Endodermal cell (in vitro differentiated cells): ENCODE results near the gene MEX3B. TPM values are rescaled to one million over a fixed set of nuclear protein-coding genes. Genes with fewer than 3 reads are reported as not detected.

ENCODE experiments used
- DNase-seq: peaks from one replicate; pipeline ENCODE4 v3.0.0-alpha.2; 2017
- H3K27ac ChIP-seq: 2 replicates; pipeline ENCODE4 v1.5.1; 2013; ENCODE audit warnings: mild to moderate bottlenecking, low read depth, low read length, moderate library complexity
- H3K27me3 ChIP-seq: 2 replicates; pipeline ENCODE4 v1.6.1; 2013; ENCODE audit warnings: mild to moderate bottlenecking, low read length, moderate library complexity; ENCODE audit not compliant: insufficient read depth, control insufficient read depth, poor library complexity, severe bottlenecking
- H3K36me3 ChIP-seq: 2 replicates; pipeline ENCODE4 v1.7.0; 2013; ENCODE audit warnings: mild to moderate bottlenecking, low read length, moderate library complexity; ENCODE audit not compliant: control insufficient read depth, insufficient read depth
- H3K4me1 ChIP-seq: one replicate; pipeline ENCODE4 v1.7.0; 2013; ENCODE audit warnings: low read length; ENCODE audit not compliant: control insufficient read depth, insufficient read depth
- H3K4me3 ChIP-seq: 2 replicates; pipeline ENCODE4 v1.5.1; 2013; ENCODE audit warnings: mild to moderate bottlenecking, low read length, moderate library complexity
- H3K9ac ChIP-seq: 2 replicates; pipeline ENCODE4 v1.6.1; 2013; ENCODE audit warnings: mild to moderate bottlenecking, low read length, moderate library complexity; ENCODE audit not compliant: poor library complexity, severe bottlenecking; ENCODE audit errors: extremely low read depth
- H3K9me3 ChIP-seq: 2 replicates; pipeline ENCODE4 v1.6.1; 2013; ENCODE audit warnings: mild to moderate bottlenecking, low read length, moderate library complexity; ENCODE audit not compliant: control insufficient read depth
- H3K27ac Mint-ChIP-seq: 2 replicates; pipeline ENCODE4 v1.8.0; 2020; ENCODE audit warnings: mixed read lengths
- H3K27me3 Mint-ChIP-seq: 2 replicates; pipeline ENCODE4 v1.8.0; 2021; ENCODE audit warnings: mild to moderate bottlenecking, mixed read lengths; ENCODE audit not compliant: insufficient read depth
- H3K36me3 Mint-ChIP-seq: 2 replicates; pipeline ENCODE4 v1.8.0; 2020; ENCODE audit warnings: low read depth, mixed read lengths
- H3K4me1 Mint-ChIP-seq: 2 replicates; pipeline ENCODE4 v1.8.0; 2020; ENCODE audit warnings: mixed read lengths
- H3K4me3 Mint-ChIP-seq: 2 replicates; pipeline ENCODE4 v1.8.0; 2020; ENCODE audit warnings: mild to moderate bottlenecking, moderate library complexity, mixed read lengths
- H3K9me3 Mint-ChIP-seq: 2 replicates; pipeline ENCODE4 v1.8.0; 2020; ENCODE audit warnings: mild to moderate bottlenecking, mixed read lengths
- WGBS, 2 experiments: methylation state at CpG; one replicate each; pipeline versions ENCODE4 v1.1.5 to v1.1.7; 2013; ENCODE audit warnings: missing lambda C conversion rate in 2 of 2, mixed read lengths in 1 of 2; ENCODE audit not compliant: insufficient coverage in 1 of 2, insufficient read length in 1 of 2; 5-methylcytosine and 5-hydroxymethylcytosine counted together
- total RNA-seq, 2 donors: library from RNA; stranded (reverse); fragmentation: NEBNext Ultra II Directional in 1 of 2; extraction: Animal tissue kit (Norgen Biotek cat#: 25700) in 1 of 2; gene quantifications; 2 replicates in 1 of 2; 3 replicates in 1 of 2; pipeline ENCODE4 v1.2.1, GENCODE V29; 2021
- TF ChIP-seq, protein P1 (sequence below): fragments of 200-600 bp; sonication (generic); conservative IDR thresholded peaks from 2 replicates; pipeline ENCODE4 v1.5.0; 2021; ENCODE audit warnings: antibody characterized with exemption, mild to moderate bottlenecking

MEX3B gene
- total RNA-seq, 2 donors from 2014 or later, result 3.4 to 5.1 TPM

DNA sequence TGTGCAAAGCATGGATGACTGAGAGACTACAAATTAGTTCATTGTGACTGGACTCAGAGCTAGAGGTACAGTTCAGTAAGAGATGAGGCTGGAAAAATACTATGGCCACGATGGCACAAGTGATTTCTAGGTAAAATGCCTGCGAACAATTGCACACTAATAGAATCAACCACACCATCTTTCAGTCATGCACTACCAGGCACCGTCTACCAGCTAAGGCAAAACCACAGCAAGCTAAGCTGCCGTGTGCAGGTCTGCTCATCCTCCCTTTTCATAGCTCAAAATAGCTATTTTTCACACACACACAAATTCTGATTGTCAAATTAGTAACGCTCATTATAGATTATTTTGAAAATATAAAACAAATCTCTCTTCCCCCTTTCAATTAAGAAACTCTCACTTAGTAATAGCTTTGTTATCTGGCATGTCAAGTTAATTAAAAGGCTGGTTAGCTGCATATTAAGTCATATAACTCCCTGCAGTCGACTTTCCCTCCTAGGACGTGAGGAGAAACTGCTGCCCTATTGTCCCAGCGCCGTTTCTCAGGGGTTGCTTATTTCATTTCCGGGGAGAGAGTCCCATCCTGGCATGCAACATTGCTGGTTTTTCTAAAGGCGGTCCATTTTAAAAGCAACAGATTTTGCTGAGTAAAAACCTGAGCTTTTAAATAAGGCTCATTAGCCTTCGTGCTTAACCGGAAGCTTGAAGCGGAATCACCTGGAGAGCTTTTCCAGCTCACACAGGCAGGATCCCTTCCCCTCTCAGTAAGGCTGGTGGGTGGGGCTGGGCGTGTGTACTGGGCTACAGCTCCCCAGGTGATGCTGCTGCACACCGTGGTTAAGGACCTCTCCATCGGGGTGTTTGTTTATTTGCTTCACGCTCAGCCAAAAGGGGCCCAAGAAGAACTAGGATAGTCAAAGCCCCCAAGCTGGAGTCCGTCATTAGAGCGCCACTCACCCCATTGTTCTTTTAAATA is 16.9 kb upstream of the MEX3B start:
- TF ChIP-seq, protein P1, sequence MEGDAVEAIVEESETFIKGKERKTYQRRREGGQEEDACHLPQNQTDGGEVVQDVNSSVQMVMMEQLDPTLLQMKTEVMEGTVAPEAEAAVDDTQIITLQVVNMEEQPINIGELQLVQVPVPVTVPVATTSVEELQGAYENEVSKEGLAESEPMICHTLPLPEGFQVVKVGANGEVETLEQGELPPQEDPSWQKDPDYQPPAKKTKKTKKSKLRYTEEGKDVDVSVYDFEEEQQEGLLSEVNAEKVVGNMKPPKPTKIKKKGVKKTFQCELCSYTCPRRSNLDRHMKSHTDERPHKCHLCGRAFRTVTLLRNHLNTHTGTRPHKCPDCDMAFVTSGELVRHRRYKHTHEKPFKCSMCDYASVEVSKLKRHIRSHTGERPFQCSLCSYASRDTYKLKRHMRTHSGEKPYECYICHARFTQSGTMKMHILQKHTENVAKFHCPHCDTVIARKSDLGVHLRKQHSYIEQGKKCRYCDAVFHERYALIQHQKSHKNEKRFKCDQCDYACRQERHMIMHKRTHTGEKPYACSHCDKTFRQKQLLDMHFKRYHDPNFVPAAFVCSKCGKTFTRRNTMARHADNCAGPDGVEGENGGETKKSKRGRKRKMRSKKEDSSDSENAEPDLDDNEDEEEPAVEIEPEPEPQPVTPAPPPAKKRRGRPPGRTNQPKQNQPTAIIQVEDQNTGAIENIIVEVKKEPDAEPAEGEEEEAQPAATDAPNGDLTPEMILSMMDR, result no peak
- no peaks in the 10 kb centered on the region for H3K4me1 ChIP-seq
- no peak overlapping the region for H3K27ac ChIP-seq
- Mint-ChIP-seq H3K4me3 (peak overlapping the region; percentile 41), H3K36me3 (no peaks in the 10 kb centered on the region), H3K9me3 (no peaks in the 10 kb centered on the region), H3K27ac (no peak overlapping the region), H3K27me3 (peaks cover 68% of the 10 kb centered on the region), H3K4me1 (peaks cover 11% of the 10 kb centered on the region)
- WGBS, 2 experiments, result 49 to 55% methylated on average over 13 to 20 of the region's 20 CpGs
- H3K9me3 ChIP-seq, result no peaks in the 10 kb centered on the region
- H3K36me3 ChIP-seq, result no peaks in the 10 kb centered on the region
- no peak overlapping the region for H3K4me3 ChIP-seq
- DNase-seq, result peak; percentile 66
- no peak overlapping the region for H3K9ac ChIP-seq
- peaks cover 29% of the 10 kb centered on the region for H3K27me3 ChIP-seq

DNA sequence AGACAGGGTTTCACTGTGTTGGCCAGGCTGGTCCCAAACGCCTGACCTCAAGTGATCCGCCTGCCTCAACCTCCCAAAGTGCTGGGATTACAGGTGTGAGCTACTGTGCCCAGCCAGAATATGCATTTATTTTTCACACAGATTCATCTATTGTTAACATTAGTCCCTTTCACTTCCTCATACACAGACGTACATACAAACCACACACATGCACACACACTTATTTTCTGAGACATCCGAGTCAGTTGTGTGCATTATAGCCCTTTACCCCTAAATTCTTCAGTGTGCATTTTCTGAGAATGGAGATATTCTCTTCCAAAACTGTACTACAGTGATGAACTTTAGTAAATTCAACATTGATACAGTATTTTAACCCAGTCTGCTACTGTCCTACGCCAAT is 15.0 kb upstream of the MEX3B start:
- TF ChIP-seq, protein P1, result no peak
- Histone ChIP-seq H3K4me1 (no peaks in the 10 kb centered on the region), H3K36me3 (no peaks in the 10 kb centered on the region), H3K4me3 (no peak overlapping the region), H3K27ac (no peak overlapping the region), H3K9ac (no peak overlapping the region), H3K27me3 (peaks cover 37% of the 10 kb centered on the region), H3K9me3 (no peaks in the 10 kb centered on the region)
- Mint-ChIP-seq H3K27ac (no peak overlapping the region), H3K4me1 (peaks cover 21% of the 10 kb centered on the region), H3K4me3 (no peak overlapping the region), H3K27me3 (peaks cover 77% of the 10 kb centered on the region), H3K9me3 (no peaks in the 10 kb centered on the region), H3K36me3 (no peaks in the 10 kb centered on the region)
- no peak for DNase-seq
- 87 to 100% methylated on average over 3 to 5 of the region's 5 CpGs for WGBS, 2 experiments

DNA sequence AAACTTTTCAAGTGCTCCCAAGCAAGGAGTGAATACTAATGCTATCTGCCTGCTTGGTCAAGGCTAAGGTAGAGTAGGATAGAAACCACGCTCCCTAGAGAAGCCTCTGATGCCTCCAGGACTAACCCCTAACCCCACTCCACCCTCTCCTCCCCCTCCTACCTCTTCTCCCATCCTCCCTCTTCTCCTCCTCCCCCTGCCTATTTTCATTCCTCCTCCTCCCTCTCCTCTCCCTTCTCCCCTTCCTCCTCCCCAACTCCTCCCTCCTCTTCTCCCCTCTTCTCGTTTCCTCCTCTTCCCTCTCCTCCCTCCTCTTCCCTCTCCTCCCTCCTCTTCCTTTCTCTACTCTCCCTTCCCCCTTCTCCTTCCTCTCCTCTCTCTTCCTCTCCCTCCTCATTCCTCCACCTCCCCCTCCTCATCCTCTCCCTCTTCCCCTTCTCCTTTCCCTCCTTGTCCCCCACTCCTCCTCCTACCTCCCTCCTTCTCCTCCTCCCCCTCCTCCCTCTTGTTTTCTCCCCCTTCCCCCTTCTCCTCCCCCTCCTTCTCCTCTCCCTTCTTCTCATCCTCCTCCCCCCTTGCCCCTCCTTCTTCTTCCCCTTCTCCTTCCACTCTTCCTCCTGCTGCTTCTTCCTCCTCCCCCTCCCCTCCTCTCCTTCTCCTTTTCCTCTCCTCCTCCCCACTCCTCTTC is 12.8 kb upstream of the MEX3B start:
- no peaks in the 10 kb centered on the region for H3K9me3 ChIP-seq
- Mint-ChIP-seq H3K4me3 (peak overlapping the region; percentile 24), H3K9me3 (no peaks in the 10 kb centered on the region), H3K36me3 (no peaks in the 10 kb centered on the region), H3K27ac (no peak overlapping the region), H3K4me1 (peaks cover 21% of the 10 kb centered on the region), H3K27me3 (peaks cover 67% of the 10 kb centered on the region)
- no peaks in the 10 kb centered on the region for H3K36me3 ChIP-seq
- H3K27ac ChIP-seq, result no peak overlapping the region
- H3K4me1 ChIP-seq, result no peaks in the 10 kb centered on the region
- H3K4me3 ChIP-seq, result no peak overlapping the region
- DNase-seq, result no peak
- no peak overlapping the region for H3K9ac ChIP-seq
- WGBS, 2 experiments, result 22% methylated on average over 2 of the region's 2 CpGs; no CpG with 5 or more reads in 1 of the 2 experiments
- H3K27me3 ChIP-seq, result peaks cover 37% of the 10 kb centered on the region
- TF ChIP-seq, protein P1, result no peak
